MM.1S (cell line): ENCODE results near the gene SPDYE4.

Experiments
- DNase-seq: peaks from one replicate; pipeline ENCODE4 v3.0.0-alpha.2; 2015
- H2AFZ ChIP-seq: fragments of 300-600 bp; sonication (generic); 2 replicates; pipeline ENCODE4 v1.6.0; 2016; ENCODE audit warnings: antibody characterized with exemption, low read length
- H3F3A ChIP-seq: fragments of 300-600 bp; sonication (generic); 2 replicates; pipeline ENCODE4 v1.6.1; 2016; ENCODE audit warnings: mild to moderate bottlenecking, antibody characterized with exemption, low read length, moderate library complexity, mixed read lengths; ENCODE audit not compliant: insufficient read depth
- H3K27ac ChIP-seq: fragments of 300-600 bp; sonication (generic); 2 replicates; pipeline ENCODE4 v1.5.1; 2016; ENCODE audit warnings: mild to moderate bottlenecking, low read length
- H3K27me3 ChIP-seq: fragments of 300-600 bp; sonication (generic); replicated peaks from 2 replicates; pipeline ENCODE4 v1.6.0; 2016; ENCODE audit warnings: low read length; ENCODE audit not compliant: insufficient read depth
- H3K36me3 ChIP-seq: fragments of 300-600 bp; sonication (generic); replicated peaks from 2 replicates; pipeline ENCODE4 v1.6.1; 2016; ENCODE audit warnings: mild to moderate bottlenecking, low read length, mixed read lengths; ENCODE audit not compliant: insufficient read depth
- H3K4me1 ChIP-seq: fragments of 300-600 bp; sonication (generic); 2 replicates; pipeline ENCODE4 v1.6.1; 2016; ENCODE audit warnings: low read length, mixed read lengths
- H3K4me2 ChIP-seq: fragments of 300-600 bp; sonication (generic); 2 replicates; pipeline ENCODE4 v1.6.0; 2016; ENCODE audit warnings: low read depth, low read length
- H3K4me3 ChIP-seq: fragments of 300-600 bp; sonication (generic); 2 replicates; pipeline ENCODE4 v1.5.1; 2016; ENCODE audit warnings: low read length, mixed read lengths
- H3K79me2 ChIP-seq: fragments of 300-600 bp; sonication (generic); 2 replicates; pipeline ENCODE4 v1.6.1; 2016; ENCODE audit warnings: mixed run types, low read length, mixed read lengths
- H3K9ac ChIP-seq: fragments of 300-600 bp; sonication (generic); 2 replicates; pipeline ENCODE4 v1.6.1; 2016; ENCODE audit warnings: low read length, mixed read lengths
- H3K9me2 ChIP-seq: fragments of 300-600 bp; sonication (generic); replicated peaks from 2 replicates; pipeline ENCODE4 v1.6.1; 2016; ENCODE audit warnings: mild to moderate bottlenecking, low read length, mixed read lengths; ENCODE audit not compliant: insufficient read depth
- H3K9me3 ChIP-seq: fragments of 300-600 bp; sonication (generic); replicated peaks from 2 replicates; pipeline ENCODE4 v1.6.1; 2016; ENCODE audit warnings: mild to moderate bottlenecking, low read length, mixed read lengths; ENCODE audit not compliant: insufficient read depth
- H4K20me1 ChIP-seq: fragments of 300-600 bp; sonication (generic); 2 replicates; pipeline ENCODE4 v1.6.1; 2016; ENCODE audit warnings: mild to moderate bottlenecking, low read length, moderate library complexity, mixed read lengths; ENCODE audit not compliant: insufficient read depth
- CTCF ChIP-seq: fragments of 300-600 bp; sonication (generic); IDR thresholded peaks from 2 replicates; pipeline ENCODE4 v1.5.1; 2016; ENCODE audit warnings: antibody characterized with exemption, low read length, mixed read lengths
- EZH2 ChIP-seq: fragments of 300-600 bp; sonication (generic); optimal IDR thresholded peaks from 2 replicates; pipeline ENCODE3; 2017; ENCODE audit warnings: low read depth, mild to moderate bottlenecking, antibody characterized with exemption, low read length, mixed read lengths
- EZH2phosphoT487 ChIP-seq: fragments of 300-600 bp; sonication (generic); IDR thresholded peaks from 2 replicates; pipeline ENCODE4 v1.6.1; 2018; ENCODE audit warnings: antibody characterized with exemption, low read length

SPDYE4 gene

GRCh38 chr17:8797621-8798175, 39.4 kb upstream of the SPDYE4 start:
- H3K4me2 ChIP-seq, result no peak overlapping the region
- no peaks in the 10 kb centered on the region for H3K36me3 ChIP-seq
- no peaks in the 10 kb centered on the region for H3F3A ChIP-seq
- H3K9me2 ChIP-seq, result no peaks in the 10 kb centered on the region
- no peak overlapping the region for H3K27ac ChIP-seq
- TF ChIP-seq EZH2, result no peak
- no peak for TF ChIP-seq EZH2phosphoT487
- TF ChIP-seq CTCF, result no peak
- no peaks in the 10 kb centered on the region for H4K20me1 ChIP-seq
- no peaks in the 10 kb centered on the region for H3K9me3 ChIP-seq
- no peak overlapping the region for H3K4me3 ChIP-seq
- H3K79me2 ChIP-seq, result no peaks in the 10 kb centered on the region
- no peaks in the 10 kb centered on the region for H3K27me3 ChIP-seq
- no peaks in the 10 kb centered on the region for H3K4me1 ChIP-seq
- H2AFZ ChIP-seq, result no peak overlapping the region
- no peak for DNase-seq
- no peak overlapping the region for H3K9ac ChIP-seq

DNA sequence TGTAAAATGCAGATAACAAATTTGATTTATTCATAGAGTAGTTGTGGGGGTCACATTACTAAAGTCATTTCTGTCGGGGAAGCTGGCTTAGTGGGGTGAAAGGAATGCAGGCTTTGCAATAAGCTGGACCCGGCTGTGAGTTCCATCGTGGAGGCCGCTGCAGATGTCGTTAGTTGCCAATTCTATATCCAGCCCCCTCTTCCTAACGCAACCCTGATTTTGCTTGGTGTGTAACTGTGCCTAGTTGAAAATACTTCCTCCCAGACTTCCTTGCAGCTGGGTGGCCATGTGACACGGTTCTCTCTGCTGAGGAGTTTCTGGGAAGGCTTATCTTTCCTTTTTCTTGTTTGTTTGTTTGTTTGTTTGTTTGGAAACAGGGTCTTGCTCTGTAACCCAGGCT, 36.3 kb upstream of the SPDYE4 start:
- H3K9ac ChIP-seq, result no peak overlapping the region
- H3K79me2 ChIP-seq, result no peaks in the 10 kb centered on the region
- H3K27me3 ChIP-seq, result no peaks in the 10 kb centered on the region
- H3K4me1 ChIP-seq, result no peaks in the 10 kb centered on the region
- H2AFZ ChIP-seq, result no peak overlapping the region
- no peaks in the 10 kb centered on the region for H3F3A ChIP-seq
- TF ChIP-seq CTCF (no peak), EZH2phosphoT487 (no peak), EZH2 (no peak)
- no peaks in the 10 kb centered on the region for H3K36me3 ChIP-seq
- no peaks in the 10 kb centered on the region for H3K9me3 ChIP-seq
- no peak overlapping the region for H3K4me3 ChIP-seq
- no peak for DNase-seq
- no peak overlapping the region for H3K4me2 ChIP-seq
- H4K20me1 ChIP-seq, result no peaks in the 10 kb centered on the region
- no peaks in the 10 kb centered on the region for H3K9me2 ChIP-seq
- no peak overlapping the region for H3K27ac ChIP-seq

DNA sequence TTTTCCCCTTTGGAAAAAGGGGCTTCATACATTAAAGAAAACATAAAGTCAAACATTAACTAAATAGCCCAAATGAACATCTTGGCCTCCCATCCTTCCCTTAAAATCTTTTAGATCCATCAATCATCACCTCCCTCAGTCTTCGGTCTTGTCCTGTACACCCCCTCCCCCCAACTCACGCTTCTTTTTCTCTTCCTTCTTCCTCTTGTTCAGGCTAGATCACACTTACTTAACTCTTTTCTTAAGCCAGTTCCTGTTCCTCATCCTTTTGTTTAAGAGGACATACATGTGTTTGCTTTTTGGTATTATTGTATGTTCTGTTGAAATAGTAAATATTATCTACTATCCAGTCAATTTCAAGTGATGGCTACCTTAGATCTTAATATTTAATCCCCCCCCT, 35.3 kb upstream of the SPDYE4 start:
- no peak for DNase-seq
- no peak overlapping the region for H3K4me3 ChIP-seq
- H3K4me2 ChIP-seq, result no peak overlapping the region
- H2AFZ ChIP-seq, result no peak overlapping the region
- TF ChIP-seq EZH2 (no peak), CTCF (no peak), EZH2phosphoT487 (no peak)
- H4K20me1 ChIP-seq, result no peaks in the 10 kb centered on the region
- H3K9ac ChIP-seq, result no peak overlapping the region
- H3K27me3 ChIP-seq, result no peaks in the 10 kb centered on the region
- H3K9me3 ChIP-seq, result no peaks in the 10 kb centered on the region
- no peaks in the 10 kb centered on the region for H3F3A ChIP-seq
- H3K9me2 ChIP-seq, result no peaks in the 10 kb centered on the region
- H3K79me2 ChIP-seq, result no peaks in the 10 kb centered on the region
- no peak overlapping the region for H3K27ac ChIP-seq
- no peaks in the 10 kb centered on the region for H3K36me3 ChIP-seq
- no peaks in the 10 kb centered on the region for H3K4me1 ChIP-seq
